Stimulated activated CD8-positive, alpha-beta memory T cell treated with anti-CD3 and anti-CD28 coated beads, Interleukin-4, amount 100 ng/mL, for 48 hours (primary cell): Measurements from ENCODE around the gene SLC16A13.
"Not testable (repeated sequence)": the region's sequence is repeated elsewhere in the genome, so short reads cannot be mapped to it uniquely, and the experiment has no call there.

Experiments used
- DNase-seq: peaks from one replicate; pipeline ENCODE4 v3.0.0-alpha.2; 2020

The SLC16A13 gene, protein sequence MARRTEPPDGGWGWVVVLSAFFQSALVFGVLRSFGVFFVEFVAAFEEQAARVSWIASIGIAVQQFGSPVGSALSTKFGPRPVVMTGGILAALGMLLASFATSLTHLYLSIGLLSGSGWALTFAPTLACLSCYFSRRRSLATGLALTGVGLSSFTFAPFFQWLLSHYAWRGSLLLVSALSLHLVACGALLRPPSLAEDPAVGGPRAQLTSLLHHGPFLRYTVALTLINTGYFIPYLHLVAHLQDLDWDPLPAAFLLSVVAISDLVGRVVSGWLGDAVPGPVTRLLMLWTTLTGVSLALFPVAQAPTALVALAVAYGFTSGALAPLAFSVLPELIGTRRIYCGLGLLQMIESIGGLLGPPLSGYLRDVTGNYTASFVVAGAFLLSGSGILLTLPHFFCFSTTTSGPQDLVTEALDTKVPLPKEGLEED

DNA sequence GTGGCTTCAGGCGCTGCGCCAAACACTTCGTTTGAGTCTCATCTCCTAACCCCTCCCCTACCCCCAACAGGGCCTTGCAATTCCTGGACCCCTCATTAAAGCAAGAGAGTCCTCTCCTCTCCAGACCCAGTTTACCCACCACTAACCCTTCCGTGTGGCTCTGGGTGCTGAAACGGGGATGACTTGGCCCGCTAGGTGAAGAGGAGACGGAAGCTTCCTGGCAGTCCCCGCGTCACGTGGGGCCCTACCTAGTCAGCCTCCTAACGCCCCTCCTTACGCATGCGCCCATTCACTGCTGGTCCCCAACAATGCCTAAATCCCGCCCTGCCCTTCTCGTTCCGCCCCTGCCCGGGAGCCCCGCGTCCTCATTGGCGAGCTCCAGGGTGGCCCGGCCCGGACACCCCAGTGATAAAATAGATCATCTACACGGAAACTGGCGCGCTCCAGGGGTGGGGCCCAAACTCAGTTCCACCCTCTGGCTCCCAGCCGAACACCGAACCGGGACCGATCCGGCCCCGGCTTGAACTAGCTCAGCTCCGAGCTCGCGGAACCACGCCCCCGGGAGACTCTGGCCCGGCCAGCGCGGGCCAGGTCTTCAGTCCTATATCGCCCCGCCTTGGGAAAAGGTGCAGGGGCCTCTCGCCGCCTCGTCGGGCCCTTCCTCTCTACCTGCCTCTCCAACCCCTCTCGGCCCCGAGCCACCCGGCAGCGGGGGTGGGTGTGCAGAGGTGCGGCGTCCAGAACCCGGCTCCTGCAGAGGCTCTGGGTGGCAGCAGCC is at the start of gene SLC16A13:
Gene SLC16A13 (plus strand): TSS at position 425 of the 778 bp plus-strand sequence. CDS start 368 bp downstream, outside the sequence.
- peak; percentile 98 for DNase-seq

DNA sequence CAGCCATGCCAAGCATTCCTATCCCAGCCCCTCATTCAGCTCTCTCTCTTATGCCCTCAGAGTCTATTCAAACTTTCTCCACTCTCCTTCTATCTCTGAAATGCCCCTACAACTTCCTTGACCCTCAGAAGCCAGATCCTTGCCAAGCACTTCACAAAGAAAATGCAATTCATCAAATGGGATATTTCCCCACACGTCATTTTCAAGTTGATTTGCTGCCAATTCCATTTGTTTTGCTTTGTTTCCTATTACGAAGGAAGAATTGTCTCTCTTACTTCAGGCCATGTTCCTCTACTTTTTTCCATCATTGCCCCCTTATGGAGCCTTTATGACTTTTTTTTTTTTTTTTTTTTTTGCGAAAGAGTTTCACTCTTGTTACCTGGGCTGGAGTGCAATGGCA is 49.1 kb upstream of the SLC16A13 start:
- DNase-seq = no peak

DNA sequence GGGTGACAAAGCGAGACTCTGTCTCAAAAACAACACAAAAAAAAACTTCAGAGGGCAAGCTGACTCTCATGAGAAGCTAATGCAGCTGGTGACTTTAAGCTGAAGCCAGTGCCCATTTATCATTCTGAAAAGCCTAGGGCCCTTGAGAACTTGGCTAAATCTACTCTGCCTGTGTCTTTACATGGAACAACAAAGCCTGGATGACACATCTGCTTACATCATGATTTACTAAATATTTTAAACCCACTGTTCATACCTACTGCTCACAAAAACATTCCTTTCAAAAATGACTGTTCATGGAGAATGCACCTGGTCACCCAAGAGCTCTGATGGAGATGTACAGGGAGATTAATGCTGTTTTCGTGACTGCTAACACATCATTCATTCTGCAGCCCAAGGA is 46.0 kb upstream of the SLC16A13 start:
- DNase-seq = no peak

DNA sequence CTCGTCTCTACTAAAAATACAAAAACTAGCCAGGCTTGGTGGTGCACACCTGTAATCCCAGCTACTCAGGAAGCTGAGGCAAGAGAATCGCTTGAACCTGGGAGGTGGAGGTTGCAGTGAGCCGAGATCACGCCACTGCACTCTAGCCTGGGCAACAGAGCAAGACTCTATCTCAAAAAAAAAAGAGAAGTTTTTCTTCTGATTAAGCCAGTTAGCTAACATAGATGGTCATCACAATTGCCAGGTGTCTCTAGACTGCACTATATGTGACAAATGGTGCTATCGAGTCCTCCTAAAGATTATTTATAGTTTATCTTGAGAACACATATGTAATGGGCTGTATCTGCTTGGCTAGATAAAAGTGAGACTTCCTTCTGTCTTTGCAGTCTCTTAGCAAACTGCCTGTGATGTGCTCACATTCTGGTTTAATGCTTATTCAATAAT is 42.2 kb upstream of the SLC16A13 start:
- not testable (repeated sequence) for DNase-seq

DNA sequence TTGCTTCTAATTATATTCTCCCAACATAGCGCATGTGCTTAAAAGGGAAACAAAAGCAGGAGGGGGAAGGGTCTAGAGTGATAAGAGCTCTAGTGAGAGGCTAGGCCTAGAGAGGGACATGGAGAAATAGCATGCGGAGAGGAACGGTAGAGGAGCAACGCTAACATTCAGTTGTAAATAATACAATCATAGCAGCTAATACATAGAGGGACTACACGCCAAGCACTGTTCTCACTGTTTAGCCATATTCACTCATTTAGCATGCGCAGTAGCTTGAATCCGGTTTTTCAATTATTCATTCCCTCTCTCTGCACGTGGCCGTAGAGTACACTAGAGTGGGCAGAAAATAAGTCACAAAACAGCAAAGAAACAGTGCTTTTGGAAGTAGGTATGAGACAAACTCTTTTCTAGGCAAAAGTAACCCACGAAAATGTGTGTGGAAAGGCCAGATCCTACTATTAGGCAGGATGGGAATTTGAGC is 41.7 kb upstream of the SLC16A13 start:
- no peak for DNase-seq

DNA sequence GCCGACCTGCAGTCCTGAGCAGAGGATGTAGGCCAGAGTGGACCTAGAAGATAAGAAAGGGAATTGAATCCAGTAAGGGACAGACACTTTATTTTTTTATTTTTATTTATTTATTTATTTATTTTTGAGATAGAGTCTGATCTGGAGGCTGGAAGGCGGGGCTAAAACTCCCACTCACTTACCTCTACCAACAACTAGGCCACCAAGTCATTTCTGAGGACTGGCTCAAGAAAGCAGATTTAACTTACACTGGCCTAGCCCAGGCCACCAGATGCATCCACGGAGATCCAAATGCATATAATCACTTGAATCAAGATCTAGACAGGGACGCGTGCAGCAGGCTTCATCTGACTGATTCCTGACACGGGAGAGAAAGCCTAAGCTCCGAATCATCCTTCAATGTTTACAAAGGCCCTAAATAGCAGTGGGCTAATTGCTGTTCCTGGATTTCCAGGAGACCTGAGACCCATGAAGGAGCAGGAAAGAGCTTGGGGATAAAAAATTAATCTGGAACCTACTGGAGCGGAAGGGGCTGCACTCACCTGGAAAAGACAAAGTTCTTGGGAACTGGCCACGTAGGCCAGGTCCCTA is 41.1 kb upstream of the SLC16A13 start:
- no peak for DNase-seq

DNA sequence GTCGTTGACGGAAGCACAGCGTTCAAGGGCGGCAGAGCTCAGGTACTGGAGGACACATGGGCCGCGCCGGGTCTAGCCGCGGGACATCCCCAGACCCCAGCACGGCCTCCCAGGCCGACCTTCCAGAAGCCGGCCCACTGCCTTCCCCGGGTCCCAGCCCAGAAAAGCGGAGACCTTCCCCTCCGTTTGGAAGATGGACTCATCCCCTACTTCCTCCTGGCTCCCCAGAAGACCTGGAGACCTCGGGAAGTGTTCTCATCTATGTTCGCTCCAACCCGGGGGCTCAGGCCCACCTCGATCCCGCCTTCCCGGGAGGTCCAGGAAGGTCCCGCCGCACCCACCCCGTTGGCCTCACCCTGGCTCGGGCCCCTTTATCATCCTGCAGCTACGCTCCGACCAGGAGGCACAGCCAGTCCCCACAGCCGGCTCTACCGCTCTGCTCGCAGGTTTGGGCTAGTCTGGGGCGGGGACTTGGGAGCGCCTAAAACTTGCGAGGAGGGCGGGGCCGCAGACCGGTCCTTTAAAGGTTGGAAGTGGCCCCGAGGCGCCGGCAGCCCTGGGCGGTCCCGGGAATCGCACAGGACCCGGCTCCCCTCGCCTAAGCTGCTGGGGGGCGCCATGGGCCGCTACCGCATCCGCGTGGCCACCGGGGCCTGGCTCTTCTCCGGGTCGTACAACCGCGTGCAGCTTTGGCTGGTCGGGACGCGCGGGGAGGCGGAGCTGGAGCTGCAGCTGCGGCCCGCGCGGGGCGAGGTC is 40.1 kb upstream of the SLC16A13 start, which contains the start of gene ALOX12:
Gene ALOX12 (plus strand): TSS at position 550 of the 756 bp plus-strand sequence. CDS start 69 bp downstream, at position 619.
- no peak for DNase-seq

DNA sequence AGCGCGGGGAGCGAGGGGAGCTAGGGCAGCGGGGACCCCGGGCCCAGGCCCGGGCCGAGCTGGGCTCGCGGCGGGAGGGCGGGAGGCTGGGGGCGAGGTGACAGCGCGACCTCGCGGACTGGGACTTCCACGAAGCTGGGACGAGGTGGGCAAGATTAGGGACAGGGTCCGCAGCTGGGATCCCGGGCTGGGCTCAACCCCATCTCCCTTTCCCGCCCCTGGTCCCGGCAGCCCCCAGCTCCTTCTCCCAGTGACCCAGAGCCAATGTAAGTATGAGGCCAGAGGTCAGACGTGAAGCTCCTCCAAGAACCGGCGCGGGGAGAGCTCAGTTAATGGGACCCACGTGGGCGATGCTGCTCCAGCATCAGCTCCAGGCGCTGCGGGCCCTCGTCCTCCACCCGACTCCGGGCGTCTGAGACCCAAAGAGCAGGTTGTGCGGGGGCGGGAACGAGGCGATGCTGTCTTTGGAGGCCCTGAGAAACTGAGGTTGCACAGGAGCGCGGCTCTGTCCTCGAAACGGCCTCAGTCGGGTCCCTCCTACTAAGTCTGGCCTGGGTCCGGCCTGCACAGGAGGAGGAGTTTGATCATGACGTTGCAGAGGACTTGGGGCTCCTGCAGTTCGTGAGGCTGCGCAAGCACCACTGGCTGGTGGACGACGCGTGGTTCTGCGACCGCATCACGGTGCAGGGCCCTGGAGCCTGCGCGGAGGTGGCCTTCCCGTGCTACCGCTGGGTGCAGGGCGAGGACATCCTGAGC is 39.4 kb upstream of the SLC16A13 start:
- no peak for DNase-seq

DNA sequence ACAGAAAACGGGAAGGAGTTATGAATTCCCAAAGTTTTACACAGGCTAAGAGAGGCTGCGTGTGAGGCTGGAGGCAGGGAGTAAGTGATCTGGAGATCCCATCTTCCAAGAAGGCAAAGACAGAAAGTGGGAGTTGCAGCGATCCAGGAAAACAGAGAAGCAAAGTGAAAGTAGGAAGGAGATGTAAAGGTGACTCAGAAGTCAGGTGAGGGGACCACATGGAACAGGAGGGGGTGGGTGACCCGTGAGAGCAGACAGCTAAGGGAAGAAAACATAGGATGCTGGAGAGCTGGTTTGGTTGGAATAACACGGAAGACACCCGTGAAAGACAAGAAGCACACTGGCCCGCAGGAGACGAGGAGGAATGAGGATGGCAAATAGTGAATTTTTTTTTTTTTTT is 38.6 kb upstream of the SLC16A13 start:
- DNase-seq = no peak

DNA sequence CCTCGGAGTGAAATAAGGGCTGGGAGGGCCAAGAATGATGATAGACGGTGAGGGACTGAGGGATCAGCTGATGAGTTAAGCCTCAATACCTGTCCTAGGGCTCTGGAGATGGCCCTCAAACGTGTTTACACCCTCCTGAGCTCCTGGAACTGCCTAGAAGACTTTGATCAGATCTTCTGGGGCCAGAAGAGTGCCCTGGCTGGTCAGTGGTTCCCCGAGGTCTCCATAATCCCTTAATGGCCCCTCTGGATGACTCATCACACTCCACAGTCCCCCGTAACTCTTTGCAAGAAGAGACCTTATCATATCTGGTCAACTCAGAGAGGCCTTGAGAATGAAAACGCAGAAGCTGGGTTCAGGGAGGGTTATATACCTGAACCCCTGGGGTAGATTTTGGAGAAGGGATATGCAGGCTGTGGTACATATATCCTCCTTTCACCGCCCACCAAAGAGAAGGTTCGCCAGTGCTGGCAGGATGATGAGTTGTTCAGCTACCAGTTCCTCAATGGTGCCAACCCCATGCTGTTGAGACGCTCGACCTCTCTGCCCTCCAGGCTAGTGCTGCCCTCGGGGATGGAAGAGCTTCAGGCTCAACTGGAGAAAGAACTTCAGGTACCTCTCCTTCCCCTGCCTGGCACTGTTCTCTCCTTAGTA is 36.8 kb upstream of the SLC16A13 start:
- no peak for DNase-seq

DNA sequence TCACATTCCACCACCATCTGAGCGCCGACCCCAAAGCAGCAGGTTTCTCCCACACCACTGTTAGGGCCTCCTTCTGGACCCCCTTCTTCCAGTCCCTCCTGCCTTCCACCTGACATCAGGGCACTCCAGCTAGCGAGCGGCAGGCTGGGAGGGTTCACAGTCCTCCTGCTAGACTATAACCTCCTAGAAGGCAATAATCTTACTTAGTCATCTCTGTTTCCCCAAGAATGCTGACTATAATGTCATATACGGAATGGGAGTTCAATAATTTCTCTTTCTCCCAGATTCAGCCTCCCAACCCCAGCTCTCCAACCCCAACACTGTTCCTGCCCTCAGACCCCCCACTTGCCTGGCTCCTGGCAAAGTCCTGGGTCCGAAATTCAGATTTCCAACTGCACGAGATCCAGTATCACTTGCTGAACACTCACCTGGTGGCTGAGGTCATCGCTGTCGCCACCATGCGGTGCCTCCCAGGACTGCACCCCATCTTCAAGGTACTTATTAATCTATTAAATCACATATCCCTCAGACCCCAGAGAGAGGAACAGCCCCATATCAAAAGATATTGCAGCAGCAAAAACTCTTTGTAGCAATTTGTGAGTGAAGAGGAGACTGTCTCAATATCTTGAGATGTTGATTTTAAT is 34.4 kb upstream of the SLC16A13 start:
- DNase-seq = peak; percentile 76

DNA sequence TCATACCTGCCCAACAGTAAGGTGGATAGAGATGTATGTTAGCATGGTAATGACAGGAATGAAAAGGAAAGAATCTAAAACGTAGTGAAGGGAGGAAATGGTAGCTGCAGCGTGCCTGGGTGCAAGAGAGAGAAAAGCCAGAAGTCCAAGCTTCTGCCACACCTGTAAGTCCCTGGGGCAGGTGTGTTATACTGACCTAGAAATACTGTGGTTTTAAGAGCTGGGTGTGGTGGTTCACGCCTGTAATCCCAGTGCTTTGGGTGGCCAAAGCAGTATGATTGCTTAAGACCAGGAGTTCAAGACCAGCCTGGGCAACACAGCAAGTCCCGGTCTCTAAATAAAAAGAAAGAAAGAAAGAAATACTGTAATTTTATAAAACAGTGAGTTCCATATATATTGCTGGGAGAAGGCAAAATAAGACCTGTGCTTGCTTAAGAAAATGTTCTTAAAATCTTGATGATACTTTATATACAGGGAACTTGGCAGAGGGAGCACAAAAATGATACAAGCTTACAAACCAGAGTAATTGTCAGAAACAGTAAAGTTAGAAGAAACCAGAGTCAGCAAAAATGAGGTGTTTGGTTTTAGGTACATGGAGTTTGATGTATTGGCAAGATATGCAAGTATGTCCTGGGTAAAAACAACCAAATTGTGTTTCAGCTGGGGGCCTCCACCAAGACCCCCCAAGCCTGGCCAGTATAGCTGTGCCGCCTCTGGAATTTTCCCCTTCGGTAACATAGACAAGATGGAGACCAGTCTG is 33.3 kb upstream of the SLC16A13 start:
- DNase-seq = no peak

DNA sequence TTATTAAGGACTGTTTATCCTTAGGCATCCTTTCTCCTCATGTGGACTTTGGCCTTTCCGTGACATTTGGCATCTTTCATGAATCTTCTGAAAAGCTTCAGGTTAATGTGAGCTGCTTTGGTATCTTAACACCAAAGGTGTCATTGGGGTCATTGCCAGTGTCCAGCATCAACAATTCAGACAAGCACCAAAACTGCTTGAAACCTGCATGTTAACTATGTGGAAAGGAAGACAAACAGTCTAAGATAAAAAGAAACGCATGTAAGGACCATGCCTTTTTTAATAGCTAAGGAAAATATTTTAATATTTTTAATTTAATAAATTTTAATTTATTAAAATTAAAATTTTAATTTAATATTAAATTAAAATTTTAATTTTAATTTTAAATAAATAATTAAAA is 32.1 kb upstream of the SLC16A13 start:
- DNase-seq = no peak

DNA sequence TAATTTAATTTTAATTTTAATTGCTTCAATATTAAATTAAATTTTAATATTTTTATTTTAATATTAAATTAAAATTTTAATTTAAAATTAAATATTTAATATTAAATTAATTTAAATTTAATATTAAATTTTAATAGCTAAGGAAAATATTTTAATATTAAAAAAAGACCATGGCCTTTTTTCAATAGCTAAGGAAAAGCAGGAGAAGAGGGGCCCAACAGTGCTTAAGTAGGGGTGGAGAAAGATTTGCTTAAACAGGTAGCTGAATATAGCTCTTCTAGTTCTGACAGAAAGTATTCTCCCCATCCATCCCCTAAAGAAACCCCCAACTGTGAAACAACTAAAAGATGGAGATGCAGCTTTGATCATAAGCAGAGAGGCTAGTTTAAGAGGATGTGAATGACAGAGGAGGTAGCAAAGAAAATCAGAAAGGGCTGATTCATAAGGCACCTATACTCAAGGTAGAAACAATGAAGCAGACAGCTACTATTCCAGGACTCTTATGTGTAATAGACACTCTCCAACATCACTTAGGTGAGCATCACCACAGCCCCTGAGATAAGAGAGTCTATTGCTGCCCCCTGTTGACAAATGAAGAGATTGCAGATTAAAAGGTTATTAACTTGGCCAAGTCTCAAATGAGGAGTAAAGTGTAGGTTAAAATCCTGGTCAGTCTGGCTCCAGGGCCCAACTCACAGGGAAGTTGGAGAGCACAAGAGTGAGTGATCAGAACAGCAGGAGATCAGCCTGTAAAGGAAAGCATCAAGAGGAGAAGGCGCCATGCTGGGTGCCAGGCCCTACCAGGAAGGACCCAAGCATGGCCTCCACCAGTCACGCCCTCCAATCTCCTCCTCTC is 31.2 kb upstream of the SLC16A13 start:
- DNase-seq = no peak

DNA sequence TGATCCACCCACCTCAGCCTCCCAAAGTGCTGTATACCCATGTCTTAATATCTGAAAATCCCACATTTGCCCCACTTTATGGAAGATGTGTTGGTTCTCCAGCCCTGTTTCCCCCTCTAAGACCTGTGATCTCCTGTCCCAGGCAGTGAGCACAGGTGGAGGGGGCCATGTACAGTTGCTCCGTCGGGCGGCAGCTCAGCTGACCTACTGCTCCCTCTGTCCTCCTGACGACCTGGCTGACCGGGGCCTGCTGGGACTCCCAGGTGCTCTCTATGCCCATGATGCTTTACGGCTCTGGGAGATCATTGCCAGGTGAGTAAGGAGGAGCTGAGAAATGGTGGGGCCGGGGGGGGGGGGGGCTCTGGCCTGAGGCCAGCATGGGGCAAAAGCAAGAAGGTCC is 30.1 kb upstream of the SLC16A13 start:
- DNase-seq = no peak

DNA sequence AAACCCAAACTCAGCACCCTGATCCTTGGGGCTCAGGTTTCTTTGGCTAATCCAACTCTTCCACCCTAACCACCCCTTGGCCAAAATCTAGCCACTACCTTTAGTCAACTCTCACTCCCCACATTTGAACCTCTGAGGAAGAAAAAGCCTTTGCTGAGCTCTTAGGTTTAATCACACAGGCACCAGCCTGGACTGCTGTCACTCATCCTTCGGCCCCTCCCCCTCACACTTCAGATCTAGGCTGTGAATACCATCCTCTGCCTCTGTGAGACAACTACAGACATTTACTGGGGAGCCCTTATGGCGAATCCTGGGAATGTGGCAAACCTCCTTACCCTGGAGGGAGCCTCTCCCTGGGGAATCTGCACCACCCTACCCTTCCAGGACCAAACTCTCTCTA is 28.7 kb upstream of the SLC16A13 start:
- no peak for DNase-seq

DNA sequence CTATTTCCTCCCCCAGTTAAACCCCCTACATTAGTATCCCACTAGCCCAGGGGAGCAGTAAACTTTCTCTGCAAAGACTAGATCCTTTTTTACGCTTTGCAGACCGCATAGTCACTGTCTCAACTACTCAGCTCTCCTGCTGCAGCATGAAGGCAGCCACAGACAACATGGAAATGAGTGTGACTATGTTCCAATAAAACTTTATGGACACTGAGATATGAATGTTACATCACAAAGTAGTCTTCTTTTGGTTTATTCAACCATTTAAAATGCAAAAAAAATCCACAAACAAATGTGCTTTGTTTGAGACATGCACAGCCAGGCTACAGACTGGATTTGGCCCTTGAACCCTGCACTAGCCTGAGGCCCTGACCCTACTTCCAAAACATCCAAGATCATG is 25.3 kb upstream of the SLC16A13 start:
- DNase-seq = no peak

DNA sequence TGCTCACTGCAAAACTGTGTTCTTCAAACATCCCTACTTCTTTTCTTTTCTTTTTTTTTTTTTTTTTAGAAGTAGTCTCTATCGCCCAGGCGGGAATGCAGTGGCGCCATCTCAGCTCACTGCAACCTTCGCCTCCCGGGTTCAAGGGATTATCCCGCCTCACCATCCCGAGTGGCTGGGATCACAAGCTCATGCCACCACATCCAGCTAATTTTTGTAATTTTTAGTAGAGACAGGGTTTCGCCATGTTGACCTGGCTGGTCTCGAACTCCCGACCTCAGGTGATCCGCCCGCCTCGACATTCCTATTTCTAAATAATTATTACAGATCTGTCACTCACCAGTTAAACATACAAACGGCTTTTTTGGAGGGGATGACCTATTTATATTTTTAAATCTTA is 24.4 kb upstream of the SLC16A13 start:
- DNase-seq = no peak

DNA sequence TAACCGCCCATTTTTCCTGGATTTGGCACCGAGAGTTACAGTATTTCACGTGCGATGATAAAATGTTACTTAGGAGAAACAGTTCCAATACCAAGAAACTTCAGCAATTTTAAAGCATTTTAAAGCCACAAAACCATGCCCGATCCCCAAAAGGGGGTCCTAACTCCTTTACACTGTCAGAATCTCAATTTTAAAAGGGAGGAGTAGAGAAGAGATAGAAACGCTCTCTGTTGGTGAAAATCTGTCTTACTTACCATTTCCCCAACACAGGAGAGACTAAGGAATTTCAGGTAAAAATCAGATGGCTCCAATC is 23.9 kb upstream of the SLC16A13 start:
- DNase-seq = no peak
